ENCODE measurements around the gene ATG16L1. TPM values are rescaled to one million over a fixed set of nuclear protein-coding genes. Genes with fewer than 3 reads are reported as not detected.

Gene ATG16L1
- total RNA-seq, 3 donors from 2014 or later (not counting 1 experiment from before 2014, with no cell fraction given) = 106 to 142 (median 117) TPM

- no peak for DNase-seq
- Histone ChIP-seq H3K9me3 (ENCODE audit: control insufficient read depth, insufficient read depth, low read length) (no peaks in the 10 kb centered on the region), H3K4me3 (ENCODE audit: low read length) (no peak overlapping the region), H3K36me3 (ENCODE audit: control insufficient read depth, insufficient read depth, low read length) (peaks cover 14% of the 10 kb centered on the region), H3K27me3 (ENCODE audit: control insufficient read depth, insufficient read depth, low read length) (no peaks in the 10 kb centered on the region), H3K27ac (ENCODE audit: low read length) (peak overlapping the region; percentile 73), H3K4me1 (ENCODE audit: control insufficient read depth, insufficient read depth, low read length) (peaks cover 32% of the 10 kb centered on the region)
- 42% methylated on average over 1 of the region's 1 CpG for WGBS (ENCODE audit: insufficient coverage)
- peak; percentile 0 to 9 (median 5) for ATAC-seq
- TF ChIP-seq CTCF (IDR thresholded peaks at IDR 0.05) = no peak
- H3K4me1 Mint-ChIP-seq = peaks cover 45 to 56% of the 10 kb centered on the region in 2 donors
- peak overlapping the region; percentile 96 for H3K4me3 Mint-ChIP-seq
- H3K36me3 Mint-ChIP-seq = no peaks in the 10 kb centered on the region
- H3K9me3 Mint-ChIP-seq = no peaks in the 10 kb centered on the region
- H3K27me3 Mint-ChIP-seq (ENCODE audit: low read depth in 2 of 2) = no peaks in the 10 kb centered on the region
- intact Hi-C loops (cut with micrococcal nuclease) = loop anchor here (1.0 to 5.0 kb wide), 4 partner anchors 106 to 645 kb away; partner anchors contain the start of gene INPP5D
- peak overlapping the region; percentile 93 to 94 for H3K27ac Mint-ChIP-seq
These were observed 528 bp upstream of the ATG16L1 start for GRCh38 chr2:233250985-233251305.

GRCh38 chr2:233252227-233252626 is 754 bp downstream of the ATG16L1 start:
- intact Hi-C loops (cut with micrococcal nuclease) = loop anchor here (2.0 to 5.0 kb wide), 3 partner anchors 105 to 443 kb away; partner anchors contain the start of gene INPP5D
- H3K4me3 ChIP-seq (ENCODE audit: low read length) = peak overlapping the region; percentile 74

GRCh38 chr2:233255151-233255550 is 3.7 kb downstream of the ATG16L1 start:
- no peak for ATAC-seq
- no peak for DNase-seq
- H3K27me3 ChIP-seq (ENCODE audit: control insufficient read depth, insufficient read depth, low read length) = no peaks in the 10 kb centered on the region
- intact Hi-C loops (cut with micrococcal nuclease) = no loop called here
- no peak for TF ChIP-seq CTCF (IDR thresholded peaks at IDR 0.05)
- WGBS (ENCODE audit: insufficient coverage) = 90% methylated on average over 11 of the region's 11 CpGs
- Mint-ChIP-seq H3K9me3 (no peaks in the 10 kb centered on the region), H3K4me3 (peak overlapping the region; percentile 53), H3K27me3 (ENCODE audit: low read depth in 2 of 2) (no peaks in the 10 kb centered on the region), H3K4me1 (peaks cover 54 to 66% of the 10 kb centered on the region in 2 donors), H3K27ac (peak overlapping the region; percentile 51 to 73), H3K36me3 (peaks cover 4% of the 10 kb centered on the region)
- H3K27ac ChIP-seq (ENCODE audit: low read length) = no peak overlapping the region
- peaks cover 23% of the 10 kb centered on the region for H3K4me1 ChIP-seq (ENCODE audit: control insufficient read depth, insufficient read depth, low read length)
- peaks cover 51% of the 10 kb centered on the region for H3K36me3 ChIP-seq (ENCODE audit: control insufficient read depth, insufficient read depth, low read length)
- H3K9me3 ChIP-seq (ENCODE audit: control insufficient read depth, insufficient read depth, low read length) = no peaks in the 10 kb centered on the region
- no peak overlapping the region for H3K4me3 ChIP-seq (ENCODE audit: low read length)

More at GRCh38 chr2:233252227-233252626, 754 bp downstream of the ATG16L1 start:
- Mint-ChIP-seq H3K36me3 (no peaks in the 10 kb centered on the region), H3K4me3 (peak overlapping the region; percentile 96), H3K9me3 (no peaks in the 10 kb centered on the region), H3K27me3 (ENCODE audit: low read depth in 2 of 2) (no peaks in the 10 kb centered on the region), H3K4me1 (peaks cover 45 to 53% of the 10 kb centered on the region in 2 donors), H3K27ac (peak overlapping the region; percentile 93 to 94)
- Histone ChIP-seq H3K4me1 (ENCODE audit: control insufficient read depth, insufficient read depth, low read length) (peaks cover 32% of the 10 kb centered on the region), H3K27ac (ENCODE audit: low read length) (peak overlapping the region; percentile 1), H3K27me3 (ENCODE audit: control insufficient read depth, insufficient read depth, low read length) (no peaks in the 10 kb centered on the region), H3K9me3 (ENCODE audit: control insufficient read depth, insufficient read depth, low read length) (no peaks in the 10 kb centered on the region), H3K36me3 (ENCODE audit: control insufficient read depth, insufficient read depth, low read length) (peaks cover 26% of the 10 kb centered on the region)
- DNase-seq (no peak), ATAC-seq (no peak)
- no peak for TF ChIP-seq CTCF (IDR thresholded peaks at IDR 0.05)
- 7% methylated on average over 17 of the region's 18 CpGs for WGBS (ENCODE audit: insufficient coverage)

GRCh38 chr2:233256048-233256447 is 4.6 kb downstream of the ATG16L1 start:
- Mint-ChIP-seq H3K27me3 (ENCODE audit: low read depth in 2 of 2) (no peaks in the 10 kb centered on the region), H3K9me3 (no peaks in the 10 kb centered on the region), H3K4me1 (peaks cover 53 to 65% of the 10 kb centered on the region in 2 donors), H3K4me3 (no peak overlapping the region), H3K27ac (peak overlapping the region; percentile 51 to 73), H3K36me3 (peaks cover 5% of the 10 kb centered on the region)
- no peaks in the 10 kb centered on the region for H3K9me3 ChIP-seq (ENCODE audit: control insufficient read depth, insufficient read depth, low read length)
- H3K36me3 ChIP-seq (ENCODE audit: control insufficient read depth, insufficient read depth, low read length) = peaks cover 57% of the 10 kb centered on the region
- no peak for ATAC-seq
- 100% methylated on average over 2 of the region's 4 CpGs for WGBS (ENCODE audit: insufficient coverage)
- no peak for DNase-seq
- intact Hi-C loops (cut with micrococcal nuclease) = no loop called here
- H3K4me1 ChIP-seq (ENCODE audit: control insufficient read depth, insufficient read depth, low read length) = peaks cover 21% of the 10 kb centered on the region
- no peak overlapping the region for H3K4me3 ChIP-seq (ENCODE audit: low read length)
- H3K27ac ChIP-seq (ENCODE audit: low read length) = no peak overlapping the region
- no peak for TF ChIP-seq CTCF (IDR thresholded peaks at IDR 0.05)
- no peaks in the 10 kb centered on the region for H3K27me3 ChIP-seq (ENCODE audit: control insufficient read depth, insufficient read depth, low read length)

All from natural killer cell (primary cell).